ENCODE data around the gene COQ2. TPM values are rescaled to one million over a fixed set of nuclear protein-coding genes. Genes with fewer than 3 reads are reported as not detected.
"Not testable (repeated sequence)": the region's sequence is repeated elsewhere in the genome, so short reads cannot be mapped to it uniquely, and the experiment has no call there.

The COQ2 gene
- 9.5 and 11.4 TPM in 2 replicates for polyA plus RNA-seq (2014; cell fraction: cytosol; rRNA removed)
- 5.5 and 10.5 TPM in 2 replicates for polyA plus RNA-seq (2014; cell fraction: nucleus; rRNA removed)

- peak; percentile 86 for DNase-seq (ENCODE audit: low spot score)
Measured at GRCh38 chr4:83284193-83285054, at the start of gene COQ2. COQ2 (minus strand) TSS chr4:83284798; CDS start chr4:83284764, 34 bp downstream.

- no peak for DNase-seq (ENCODE audit: low spot score)
Measured at GRCh38 chr4:83331956-83332355, 47.4 kb upstream of the COQ2 start.

GRCh38 chr4:83329521-83330110, 45.0 kb upstream of the COQ2 start:
- DNase-seq (ENCODE audit: low spot score): no peak

- no peak for DNase-seq (ENCODE audit: low spot score)
Measured at GRCh38 chr4:83328521-83329187, 44.1 kb upstream of the COQ2 start.

- no peak for DNase-seq (ENCODE audit: low spot score)
Measured at GRCh38 chr4:83326546-83326945, 41.9 kb upstream of the COQ2 start.

GRCh38 chr4:83325306-83325705, 40.7 kb upstream of the COQ2 start:
- DNase-seq (ENCODE audit: low spot score): not testable (repeated sequence)

- DNase-seq (ENCODE audit: low spot score): no peak
Measured at GRCh38 chr4:83323136-83323535, 38.5 kb upstream of the COQ2 start.

- no peak for DNase-seq (ENCODE audit: low spot score)
Measured at GRCh38 chr4:83320548-83320947, 36.0 kb upstream of the COQ2 start.

GRCh38 chr4:83318666-83319065, 34.1 kb upstream of the COQ2 start:
- DNase-seq (ENCODE audit: low spot score): no peak

GRCh38 chr4:83317671-83318070, 33.1 kb upstream of the COQ2 start:
- DNase-seq (ENCODE audit: low spot score): no peak

- no peak for DNase-seq (ENCODE audit: low spot score)
Measured at GRCh38 chr4:83316459-83317165, 32.0 kb upstream of the COQ2 start.

GRCh38 chr4:83315341-83315870, 30.8 kb upstream of the COQ2 start:
- no peak for DNase-seq (ENCODE audit: low spot score)

- no peak for DNase-seq (ENCODE audit: low spot score)
Measured at GRCh38 chr4:83308672-83309071, 24.1 kb upstream of the COQ2 start.

GRCh38 chr4:83307920-83308319, 23.3 kb upstream of the COQ2 start:
- DNase-seq (ENCODE audit: low spot score): no peak

- no peak for DNase-seq (ENCODE audit: low spot score)
Measured at GRCh38 chr4:83305187-83305586, 20.6 kb upstream of the COQ2 start.

GRCh38 chr4:83297548-83298260, 13.1 kb upstream of the COQ2 start:
- no peak for DNase-seq (ENCODE audit: low spot score)

GRCh38 chr4:83293305-83294046, 8.9 kb upstream of the COQ2 start:
- no peak for DNase-seq (ENCODE audit: low spot score)

GRCh38 chr4:83290059-83290774, 5.6 kb upstream of the COQ2 start:
- DNase-seq (ENCODE audit: low spot score): not testable (repeated sequence)

GRCh38 chr4:83288381-83288780, 3.8 kb upstream of the COQ2 start:
- not testable (repeated sequence) for DNase-seq (ENCODE audit: low spot score)
